DOHH2 (cell line): ENCODE results near the gene CRADD.

Experiments used
- H3F3A ChIP-seq: fragments of 200-600 bp; sonication (generic), shearing (Covaris generic); 2 replicates; pipeline ENCODE4 v1.6.0; 2016; ENCODE audit warnings: antibody characterized with exemption, mild to moderate bottlenecking; ENCODE audit not compliant: control insufficient read depth, insufficient read depth
- H3K27ac ChIP-seq: fragments of 200-600 bp; sonication (generic); 2 replicates; pipeline ENCODE4 v1.5.1; 2014; ENCODE audit warnings: low read depth, mild to moderate bottlenecking, low read length, moderate library complexity
- H3K27me3 ChIP-seq: fragments of 200-600 bp; sonication (generic); 2 replicates; pipeline ENCODE4 v1.6.1; 2014; ENCODE audit warnings: mild to moderate bottlenecking, low read length, mixed read lengths; ENCODE audit not compliant: control insufficient read depth
- H3K36me3 ChIP-seq: fragments of 200-600 bp; sonication (generic); 2 replicates; pipeline ENCODE4 v1.6.1; 2014; ENCODE audit warnings: mild to moderate bottlenecking, low read length, moderate library complexity, mixed read lengths; ENCODE audit not compliant: control insufficient read depth
- H3K4me1 ChIP-seq: fragments of 200-600 bp; sonication (generic); 2 replicates; pipeline ENCODE4 v1.6.1; 2014; ENCODE audit warnings: mild to moderate bottlenecking, low read length, mixed read lengths; ENCODE audit not compliant: control insufficient read depth
- H3K4me2 ChIP-seq: fragments of 200-600 bp; sonication (generic); 2 replicates; pipeline ENCODE4 v1.6.0; 2014; ENCODE audit warnings: mild to moderate bottlenecking, low read length, moderate library complexity
- H3K4me3 ChIP-seq: fragments of 200-600 bp; sonication (generic); 2 replicates; pipeline ENCODE4 v1.5.1; 2014; ENCODE audit warnings: mild to moderate bottlenecking, low read length, mixed read lengths
- H3K79me2 ChIP-seq: fragments of 200-600 bp; sonication (generic); 2 replicates; pipeline ENCODE4 v1.6.1; 2014; ENCODE audit warnings: mild to moderate bottlenecking, low read length, mixed read lengths; ENCODE audit not compliant: control insufficient read depth
- H3K9me2 ChIP-seq: fragments of 200-600 bp; sonication (generic); replicated peaks from 2 replicates; pipeline ENCODE4 v1.6.1; 2014; ENCODE audit warnings: mild to moderate bottlenecking, low read length, mixed read lengths; ENCODE audit not compliant: control insufficient read depth
- H3K9me3 ChIP-seq: fragments of 200-600 bp; sonication (generic); 2 replicates; pipeline ENCODE4 v1.6.1; 2014; ENCODE audit warnings: antibody characterized with exemption, low read length, mixed read lengths; ENCODE audit not compliant: control insufficient read depth, insufficient read depth
- H4K20me1 ChIP-seq: fragments of 200-600 bp; sonication (generic); 2 replicates; pipeline ENCODE4 v1.6.0; 2014; ENCODE audit warnings: low read depth, mild to moderate bottlenecking, antibody characterized with exemption, low read length, moderate library complexity; ENCODE audit not compliant: control insufficient read depth, insufficient read depth
- EZH2phosphoT487 ChIP-seq: fragments of 200-600 bp; sonication (generic); IDR thresholded peaks from 2 replicates; pipeline ENCODE4 v1.6.1; 2017; ENCODE audit warnings: borderline replicate concordance, mild to moderate bottlenecking, antibody characterized with exemption, low read length, moderate library complexity, mixed read lengths
- TF ChIP-seq, protein P1 (sequence below): fragments of 200-600 bp; sonication (generic); IDR thresholded peaks from one replicate; pipeline ENCODE4 v1.5.1; 2014; ENCODE audit warnings: antibody characterized with exemption, mild to moderate bottlenecking, low read depth, low read length; ENCODE audit not compliant: poor library complexity, severe bottlenecking

The CRADD gene

DNA sequence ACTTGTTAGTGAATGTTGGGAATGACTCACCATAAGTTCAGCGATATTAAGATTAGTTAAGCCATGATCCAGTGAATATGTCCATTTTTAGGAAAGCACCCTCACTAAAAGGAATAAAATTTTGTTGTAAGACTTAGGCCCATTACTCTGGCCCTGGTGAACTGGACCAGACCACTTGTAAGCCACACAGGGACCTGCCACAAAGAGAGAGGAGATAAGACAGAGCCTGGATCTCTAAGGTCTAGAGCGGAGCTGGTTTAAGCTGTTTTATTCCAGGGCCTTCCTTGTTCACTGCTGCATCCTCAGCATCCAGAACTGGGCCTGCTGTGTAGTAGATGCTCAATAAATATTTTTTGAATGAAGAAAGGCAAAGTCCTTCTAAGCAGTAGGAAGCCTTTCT is 79.1 kb downstream of the CRADD start:
- no peaks in the 10 kb centered on the region for H3K9me2 ChIP-seq
- H3K79me2 ChIP-seq: no peaks in the 10 kb centered on the region
- no peaks in the 10 kb centered on the region for H3K36me3 ChIP-seq
- TF ChIP-seq, protein P1, sequence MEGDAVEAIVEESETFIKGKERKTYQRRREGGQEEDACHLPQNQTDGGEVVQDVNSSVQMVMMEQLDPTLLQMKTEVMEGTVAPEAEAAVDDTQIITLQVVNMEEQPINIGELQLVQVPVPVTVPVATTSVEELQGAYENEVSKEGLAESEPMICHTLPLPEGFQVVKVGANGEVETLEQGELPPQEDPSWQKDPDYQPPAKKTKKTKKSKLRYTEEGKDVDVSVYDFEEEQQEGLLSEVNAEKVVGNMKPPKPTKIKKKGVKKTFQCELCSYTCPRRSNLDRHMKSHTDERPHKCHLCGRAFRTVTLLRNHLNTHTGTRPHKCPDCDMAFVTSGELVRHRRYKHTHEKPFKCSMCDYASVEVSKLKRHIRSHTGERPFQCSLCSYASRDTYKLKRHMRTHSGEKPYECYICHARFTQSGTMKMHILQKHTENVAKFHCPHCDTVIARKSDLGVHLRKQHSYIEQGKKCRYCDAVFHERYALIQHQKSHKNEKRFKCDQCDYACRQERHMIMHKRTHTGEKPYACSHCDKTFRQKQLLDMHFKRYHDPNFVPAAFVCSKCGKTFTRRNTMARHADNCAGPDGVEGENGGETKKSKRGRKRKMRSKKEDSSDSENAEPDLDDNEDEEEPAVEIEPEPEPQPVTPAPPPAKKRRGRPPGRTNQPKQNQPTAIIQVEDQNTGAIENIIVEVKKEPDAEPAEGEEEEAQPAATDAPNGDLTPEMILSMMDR: no peak
- TF ChIP-seq EZH2phosphoT487: no peak
- H3K27me3 ChIP-seq: no peaks in the 10 kb centered on the region
- no peak overlapping the region for H3K4me2 ChIP-seq
- no peak overlapping the region for H3K27ac ChIP-seq
- no peaks in the 10 kb centered on the region for H3F3A ChIP-seq
- H4K20me1 ChIP-seq: no peaks in the 10 kb centered on the region
- no peak overlapping the region for H3K4me3 ChIP-seq
- no peaks in the 10 kb centered on the region for H3K4me1 ChIP-seq
- 0 out of 2 replicates have a peak, but pooled peaks cover 4% of the 10 kb centered on the region for H3K9me3 ChIP-seq

DNA sequence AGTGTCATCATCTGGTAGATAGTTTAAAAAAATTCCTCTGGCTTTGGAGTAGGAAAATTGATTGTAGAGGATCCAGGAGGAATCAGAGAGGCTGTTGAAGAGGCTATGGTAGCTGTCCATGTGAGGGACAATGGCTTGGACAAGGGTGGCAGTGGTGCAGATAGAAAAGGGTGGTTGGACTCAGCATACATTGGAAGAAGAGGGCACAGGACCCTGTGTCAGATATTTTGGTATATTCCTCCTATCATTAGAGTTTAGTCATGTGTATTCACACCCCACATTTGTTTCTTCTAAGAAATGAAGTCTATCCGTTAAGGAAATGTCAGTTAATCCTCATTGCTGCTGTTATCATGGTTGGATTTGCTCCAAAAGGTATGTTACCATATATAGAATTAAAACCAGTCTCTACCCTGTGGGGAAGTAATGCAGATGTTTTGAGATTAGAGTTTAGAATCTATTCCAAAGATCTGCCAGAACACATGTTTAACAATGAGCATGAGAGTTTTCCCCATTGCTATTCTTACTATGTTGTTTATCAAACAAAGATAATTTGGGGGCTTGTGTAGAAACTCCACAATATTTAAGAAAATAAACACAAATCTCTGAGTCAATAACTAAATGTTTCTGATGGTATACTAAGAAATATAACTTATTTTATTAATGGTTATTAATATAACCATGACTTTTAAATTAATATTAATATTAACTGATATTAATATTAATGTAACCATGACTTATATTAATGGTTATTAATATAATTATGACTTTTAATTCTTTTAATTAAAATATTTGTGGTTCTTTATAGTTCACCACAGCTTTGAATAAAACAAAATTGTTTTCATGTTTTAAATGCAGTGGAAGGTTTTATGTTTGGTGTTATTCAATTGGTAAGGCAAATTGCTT is 80.9 kb downstream of the CRADD start:
- Histone ChIP-seq H4K20me1 (no peaks in the 10 kb centered on the region), H3K79me2 (no peaks in the 10 kb centered on the region), H3K4me3 (no peak overlapping the region), H3K4me1 (no peaks in the 10 kb centered on the region), H3K36me3 (no peaks in the 10 kb centered on the region), H3K27ac (no peak overlapping the region), H3K4me2 (no peak overlapping the region), H3K27me3 (no peaks in the 10 kb centered on the region), H3F3A (no peaks in the 10 kb centered on the region), H3K9me3 (0 out of 2 replicates have a peak, but pooled peaks cover 3% of the 10 kb centered on the region), H3K9me2 (no peaks in the 10 kb centered on the region)
- TF ChIP-seq EZH2phosphoT487: no peak
- TF ChIP-seq, protein P1: no peak

DNA sequence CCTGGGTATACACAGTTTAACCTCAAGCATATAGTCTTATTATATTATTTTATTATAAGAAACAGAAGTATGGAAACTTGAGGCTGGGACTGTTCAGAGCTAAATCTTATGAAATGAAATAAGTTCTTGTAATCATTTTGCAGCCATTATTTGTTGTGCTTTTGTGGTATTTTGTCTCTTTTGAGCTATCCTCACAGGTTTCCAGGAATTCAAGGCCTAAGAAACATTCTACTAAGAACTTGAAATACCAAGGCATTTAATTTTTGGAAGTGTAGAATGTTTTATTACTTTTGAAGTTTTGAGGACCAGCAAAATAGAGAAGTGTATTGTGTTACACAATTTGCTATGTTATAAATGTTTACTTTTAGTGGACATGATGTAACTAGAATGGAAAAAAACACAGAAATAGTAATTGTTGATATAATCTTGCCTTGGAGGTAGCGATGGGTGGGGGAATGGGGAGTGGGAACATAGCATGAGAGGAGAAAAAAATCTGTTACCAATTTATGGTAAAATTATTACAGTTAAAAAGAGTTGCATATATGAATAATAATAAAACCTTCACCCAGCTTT is 81.7 kb downstream of the CRADD start:
- H4K20me1 ChIP-seq: no peaks in the 10 kb centered on the region
- no peaks in the 10 kb centered on the region for H3K79me2 ChIP-seq
- no peak overlapping the region for H3K27ac ChIP-seq
- no peak overlapping the region for H3K4me2 ChIP-seq
- H3K9me2 ChIP-seq: no peaks in the 10 kb centered on the region
- no peaks in the 10 kb centered on the region for H3K4me1 ChIP-seq
- H3K27me3 ChIP-seq: no peaks in the 10 kb centered on the region
- no peaks in the 10 kb centered on the region for H3F3A ChIP-seq
- TF ChIP-seq EZH2phosphoT487: no peak
- TF ChIP-seq, protein P1: no peak
- no peaks in the 10 kb centered on the region for H3K9me3 ChIP-seq
- no peak overlapping the region for H3K4me3 ChIP-seq
- no peaks in the 10 kb centered on the region for H3K36me3 ChIP-seq
